H9 (cell line): ENCODE data around the gene LMTK2. TPM values are rescaled to one million over a fixed set of nuclear protein-coding genes. Genes with fewer than 3 reads are reported as not detected.

Experiments used
- DNase-seq: peaks from one replicate; pipeline ENCODE4 v3.0.0-alpha.2; 2017
- H2AFZ ChIP-seq: one replicate; pipeline ENCODE4 v1.6.1; 2013; ENCODE audit warnings: mild to moderate bottlenecking, low read length, control low read depth, moderate library complexity
- H2AK5ac ChIP-seq: 2 replicates; pipeline ENCODE4 v1.6.1; 2013; ENCODE audit warnings: low read length, control low read depth, mixed read lengths; ENCODE audit not compliant: insufficient read length
- H2BK120ac ChIP-seq: one replicate; pipeline ENCODE4 v1.6.1; 2013; ENCODE audit warnings: low read depth, mild to moderate bottlenecking, low read length, control low read depth, inconsistent platforms; ENCODE audit not compliant: poor library complexity, severe bottlenecking
- H2BK12ac ChIP-seq: 2 replicates; pipeline ENCODE4 v1.6.1; 2013; ENCODE audit warnings: low read length, control low read depth, mixed read lengths, low read depth; ENCODE audit not compliant: insufficient read length
- H2BK15ac ChIP-seq: 2 replicates; pipeline ENCODE4 v1.6.1; 2013; ENCODE audit warnings: low read depth, low read length, control low read depth
- H2BK20ac ChIP-seq: one replicate; pipeline ENCODE4 v1.6.1; 2013; ENCODE audit warnings: low read depth, mild to moderate bottlenecking, low read length, control low read depth, inconsistent platforms; ENCODE audit not compliant: poor library complexity, severe bottlenecking
- H2BK5ac ChIP-seq: 2 replicates; pipeline ENCODE4 v1.6.1; 2013; ENCODE audit warnings: low read length, control low read depth, mixed read lengths; ENCODE audit not compliant: insufficient read length
- H3K14ac ChIP-seq: 2 replicates; pipeline ENCODE4 v1.6.1; 2013; ENCODE audit warnings: low read length, control low read depth; ENCODE audit not compliant: insufficient read depth
- H3K18ac ChIP-seq: 2 replicates; pipeline ENCODE4 v1.6.1; 2013; ENCODE audit warnings: low read depth, mild to moderate bottlenecking, mixed read lengths, low read length, control low read depth; ENCODE audit not compliant: insufficient read length
- H3K23ac ChIP-seq: 2 replicates; pipeline ENCODE4 v1.6.1; 2013; ENCODE audit warnings: low read length, control low read depth, mixed read lengths, low read depth; ENCODE audit not compliant: insufficient read length
- H3K23me2 ChIP-seq: 2 replicates; pipeline ENCODE4 v1.6.1; 2013; ENCODE audit warnings: low read depth, mild to moderate bottlenecking, mixed read lengths, low read length, control low read depth; ENCODE audit not compliant: insufficient read length, poor library complexity, severe bottlenecking
- H3K27ac ChIP-seq: 2 replicates; pipeline ENCODE4 v1.5.1; 2013; ENCODE audit warnings: low read length, control low read depth, mixed read lengths, low read depth; ENCODE audit not compliant: insufficient read length
- H3K27me3 ChIP-seq: 2 replicates; pipeline ENCODE4 v1.6.1; 2013; ENCODE audit warnings: low read length, control low read depth, inconsistent platforms; ENCODE audit not compliant: insufficient read depth
- H3K4ac ChIP-seq: 2 replicates; pipeline ENCODE4 v1.6.1; 2013; ENCODE audit warnings: low read depth, mild to moderate bottlenecking, control low read depth, inconsistent platforms, low read length, moderate library complexity
- H3K4me1 ChIP-seq: 2 replicates; pipeline ENCODE4 v1.6.1; 2013; ENCODE audit warnings: low read length, control low read depth, inconsistent platforms; ENCODE audit not compliant: insufficient read depth
- H3K4me2 ChIP-seq: 2 replicates; pipeline ENCODE4 v1.6.1; 2013; ENCODE audit warnings: low read length, control low read depth, mixed read lengths; ENCODE audit not compliant: insufficient read length, insufficient read depth
- H3K56ac ChIP-seq: 2 replicates; pipeline ENCODE4 v1.6.1; 2013; ENCODE audit warnings: low read depth, mild to moderate bottlenecking, mixed read lengths, low read length, control low read depth; ENCODE audit not compliant: insufficient read length
- H3K79me1 ChIP-seq: 2 replicates; pipeline ENCODE4 v1.6.1; 2013; ENCODE audit warnings: low read depth, mild to moderate bottlenecking, moderate library complexity, low read length, control low read depth, inconsistent platforms; ENCODE audit not compliant: insufficient read depth, poor library complexity, severe bottlenecking
- H3K79me2 ChIP-seq: 2 replicates; pipeline ENCODE4 v1.6.1; 2013; ENCODE audit warnings: low read length, control low read depth, inconsistent platforms; ENCODE audit not compliant: insufficient read depth
- H3K9ac ChIP-seq: 2 replicates; pipeline ENCODE4 v1.6.1; 2013; ENCODE audit warnings: low read length, control low read depth, mixed read lengths; ENCODE audit not compliant: insufficient read length; ENCODE audit errors: extremely low read depth
- H3K9me3 ChIP-seq: one replicate; pipeline ENCODE4 v1.6.1; 2013; ENCODE audit warnings: low read depth, low read length, inconsistent platforms; ENCODE audit not compliant: control insufficient read depth
- H3T11ph ChIP-seq: one replicate; pipeline ENCODE4 v1.6.1; 2013; ENCODE audit warnings: mild to moderate bottlenecking, low read length, control low read depth, inconsistent platforms
- H4K20me1 ChIP-seq: one replicate; pipeline ENCODE4 v1.6.1; 2013; ENCODE audit not compliant: control insufficient read depth, insufficient read length, insufficient read depth
- H4K5ac ChIP-seq: 2 replicates; pipeline ENCODE4 v1.6.1; 2013; ENCODE audit warnings: low read depth, mild to moderate bottlenecking, mixed read lengths, low read length, control low read depth; ENCODE audit not compliant: insufficient read length
- H4K8ac ChIP-seq: replicated peaks from 2 replicates; pipeline ENCODE4 v1.6.1; 2013; ENCODE audit warnings: low read length, control low read depth, mixed read lengths, low read depth; ENCODE audit not compliant: insufficient read length
- H4K91ac ChIP-seq: 2 replicates; pipeline ENCODE4 v1.6.1; 2013; ENCODE audit warnings: low read depth, mild to moderate bottlenecking, moderate library complexity, mixed read lengths, low read length, control low read depth; ENCODE audit not compliant: insufficient read length
- H3K27ac Mint-ChIP-seq, 3 experiments: 2 replicates in 2 of 3; 3 replicates in 1 of 3; pipeline ENCODE4 v1.8.0; 2020 to 2021; ENCODE audit warnings: mixed read lengths in 3 of 3, mild to moderate bottlenecking in 1 of 3, moderate library complexity in 1 of 3
- H3K27me3 Mint-ChIP-seq: 2 replicates; pipeline ENCODE4 v1.8.0; 2021; ENCODE audit warnings: low read depth, mild to moderate bottlenecking, moderate library complexity, mixed read lengths
- H3K36me3 Mint-ChIP-seq, 3 experiments: 2 replicates in 2 of 3; 3 replicates in 1 of 3; pipeline ENCODE4 v1.8.0; 2020 to 2021; ENCODE audit warnings: low read depth in 3 of 3, mixed read lengths in 3 of 3; ENCODE audit not compliant: insufficient read depth in 1 of 3
- H3K4me1 Mint-ChIP-seq, 2 experiments: 2 replicates each; pipeline ENCODE4 v1.8.0; 2020; ENCODE audit warnings: mixed read lengths in 2 of 2
- H3K4me3 Mint-ChIP-seq, 2 experiments: 2 replicates in 1 of 2; 3 replicates in 1 of 2; pipeline ENCODE4 v1.8.0; 2020 to 2021; ENCODE audit warnings: mild to moderate bottlenecking in 2 of 2, mixed read lengths in 2 of 2, moderate library complexity in 1 of 2
- H3K9me3 Mint-ChIP-seq, 2 experiments: 2 replicates in 1 of 2; 3 replicates in 1 of 2; pipeline ENCODE4 v1.8.0; 2020; ENCODE audit warnings: mild to moderate bottlenecking in 2 of 2, mixed read lengths in 2 of 2, moderate library complexity in 1 of 2
- CTCF ChIP-seq: fragments of 200-600 bp; sonication (generic); conservative IDR thresholded peaks from 3 replicates; pipeline ENCODE4 v1.8.0; 2021; ENCODE audit warnings: antibody characterized with exemption, mild to moderate bottlenecking
- WGBS: extraction: QIAGEN DNeasy Blood & Tissue Kit; methylation state at CpG from one replicate; pipeline ENCODE4 v1.1.7; 2013; ENCODE audit warnings: missing lambda C conversion rate, low lambda C conversion rate, mixed read lengths; ENCODE audit not compliant: insufficient read length; ENCODE audit errors: extremely low coverage; 5-methylcytosine and 5-hydroxymethylcytosine counted together
- total RNA-seq: library from RNA; stranded (reverse); gene quantifications from 2 replicates; pipeline ENCODE4 v1.2.1, GENCODE V29; 2021

The LMTK2 gene
- total RNA-seq, 1 experiment from 2014 or later = 24.9 TPM

- Histone ChIP-seq H3K27me3 (no peaks in the 10 kb centered on the region), H2AK5ac (no peak overlapping the region), H3K56ac (no peak overlapping the region), H2AFZ (no peak overlapping the region), H2BK15ac (no peak overlapping the region), H3K18ac (no peak overlapping the region), H4K20me1 (no peaks in the 10 kb centered on the region), H3K4me1 (no peaks in the 10 kb centered on the region), H3T11ph (no peak overlapping the region), H3K23me2 (peaks cover 6% of the 10 kb centered on the region), H3K14ac (no peak overlapping the region), H3K23ac (no peak overlapping the region), H3K9me3 (no peaks in the 10 kb centered on the region), H4K8ac (no peak overlapping the region), H2BK12ac (no peak overlapping the region), H3K27ac (no peak overlapping the region), H3K79me1 (no peaks in the 10 kb centered on the region), H3K79me2 (no peaks in the 10 kb centered on the region), H3K9ac (peak overlapping the region; percentile 2), H3K4ac (no peak overlapping the region), H4K5ac (no peak overlapping the region), H2BK120ac (no peak overlapping the region), H2BK5ac (no peak overlapping the region), H2BK20ac (no peak overlapping the region), H4K91ac (no peak overlapping the region), H3K4me2 (peak overlapping the region; percentile 61)
- H3K27ac Mint-ChIP-seq = peak overlapping the region in 1 of 3 experiments; percentile 85; a peak in 2 of 7 replicates
- H3K4me3 Mint-ChIP-seq = peak overlapping the region; percentile 96 to 97
- no peak for TF ChIP-seq CTCF
- no peaks in the 10 kb centered on the region for H3K9me3 Mint-ChIP-seq
- no peaks in the 10 kb centered on the region for H3K27me3 Mint-ChIP-seq
- WGBS = no CpG with 5 or more reads among the region's 32 CpGs
- DNase-seq = no peak
- peaks cover 0 to 6% (median 5%) of the 10 kb centered on the region in 3 experiments; a peak in 3 of 7 replicates for H3K36me3 Mint-ChIP-seq
- H3K4me1 Mint-ChIP-seq = peaks cover 14 to 19% of the 10 kb centered on the region in 2 experiments
These were observed 145.9 kb downstream of the LMTK2 start for GRCh38 chr7:98252425-98253054.
